HEK293 (cell line): ENCODE data around the gene GDPGP1.

Source experiments
- CTCF ChIA-PET: fragments of 350-600 bp; formaldehyde crosslinking; extraction: SDS; loops from one replicate; lab custom pipeline; 2021; ENCODE audit warnings: antibody characterized with exemption; lab: Yijun Ruan, JAX
- POLR2A ChIA-PET: fragments of 300-600 bp; formaldehyde crosslinking; extraction: SDS; loops from one replicate; lab custom pipeline; 2020; ENCODE audit warnings: antibody characterized with exemption, inconsistent platforms; lab: Yijun Ruan, JAX
- H3K27ac ChIP-seq: fragments of 200-500 bp; sonication (Bioruptor generic); 2 replicates; pipeline ENCODE4 v1.5.1; 2014; ENCODE audit warnings: low read depth, low read length, control low read depth, inconsistent platforms; ENCODE audit errors: extremely low read depth
- H3K36me3 ChIP-seq, 2 experiments: fragments of 200-500 bp in 1 of 2; sonication (Bioruptor generic) in 1 of 2; 1 replicate in 1 of 2; 2 replicates in 1 of 2; pipeline ENCODE4 v1.5.1; 2014 to 2017; ENCODE audit warnings: inconsistent platforms in 2 of 2, low read length in 2 of 2; ENCODE audit not compliant: control insufficient read depth in 2 of 2, insufficient read depth in 1 of 2
- H3K4me1 ChIP-seq: fragments of 200-500 bp; sonication (Bioruptor generic); 2 replicates; pipeline ENCODE4 v1.5.1; 2014; ENCODE audit warnings: mild to moderate bottlenecking, low read length, inconsistent platforms; ENCODE audit not compliant: control insufficient read depth, insufficient read depth
- H3K4me3 ChIP-seq: 2 replicates; pipeline ENCODE4 v1.5.1; 2011; ENCODE audit warnings: low read depth, mild to moderate bottlenecking, control low read depth, low read length, moderate library complexity
- H3K9me3 ChIP-seq: fragments of 200-500 bp; sonication (Bioruptor generic); 2 replicates; pipeline ENCODE4 v1.5.1; 2014; ENCODE audit warnings: low read depth, low read length, inconsistent platforms; ENCODE audit not compliant: control insufficient read depth, insufficient read depth
- BCL11A ChIP-seq: fragments of 450-650 bp; formaldehyde crosslinking; IDR thresholded peaks from 2 replicates; pipeline ENCODE4 v1.5.1; 2016; ENCODE audit warnings: low read depth, missing biosample characterization, missing genetic modification characterization
- EGR2 ChIP-seq: fragments of 450-650 bp; formaldehyde crosslinking; IDR thresholded peaks from 2 replicates; pipeline ENCODE4 v1.5.1; 2016; ENCODE audit warnings: low read depth, missing biosample characterization, missing genetic modification characterization
- GLIS1 ChIP-seq: fragments of 450-650 bp; formaldehyde crosslinking; IDR thresholded peaks from 2 replicates; pipeline ENCODE4 v1.5.1; 2016; ENCODE audit warnings: missing biosample characterization, missing genetic modification characterization
- HOXD13 ChIP-seq: sonication (generic); formaldehyde crosslinking; IDR thresholded peaks from 2 replicates; pipeline ENCODE4 v1.8.0; 2022; ENCODE audit warnings: missing genetic modification reagents, borderline replicate concordance
- INSM2 ChIP-seq: fragments of 450-650 bp; formaldehyde crosslinking; IDR thresholded peaks from 2 replicates; pipeline ENCODE4 v1.5.1; 2016; ENCODE audit warnings: missing biosample characterization, missing genetic modification characterization
- RBAK ChIP-seq: fragments of 450-650 bp; formaldehyde crosslinking; IDR thresholded peaks from 2 replicates; pipeline ENCODE4 v1.5.1; 2016; ENCODE audit warnings: missing biosample characterization, missing genetic modification characterization
- ZBTB10 ChIP-seq: fragments of 450-650 bp; formaldehyde crosslinking; IDR thresholded peaks from 2 replicates; pipeline ENCODE4 v1.5.1; 2016; ENCODE audit warnings: missing biosample characterization, missing genetic modification characterization
- ZFHX2 ChIP-seq: fragments of 450-650 bp; formaldehyde crosslinking; conservative IDR thresholded peaks from 2 replicates; pipeline ENCODE4 v1.5.1; 2016; ENCODE audit warnings: missing biosample characterization, missing genetic modification characterization
- ZFP69B ChIP-seq: fragments of 450-650 bp; formaldehyde crosslinking; IDR thresholded peaks from 2 replicates; pipeline ENCODE4 v1.5.1; 2016; ENCODE audit warnings: missing biosample characterization, missing genetic modification characterization
- ZIC2 ChIP-seq: fragments of 450-650 bp; formaldehyde crosslinking; IDR thresholded peaks from 2 replicates; pipeline ENCODE4 v1.5.1; 2016; ENCODE audit warnings: missing biosample characterization, missing genetic modification characterization
- ZNF280D ChIP-seq: fragments of 450-650 bp; formaldehyde crosslinking; IDR thresholded peaks from 2 replicates; pipeline ENCODE4 v1.5.1; 2016; ENCODE audit warnings: missing biosample characterization, missing genetic modification characterization
- ZNF37A ChIP-seq: fragments of 450-650 bp; IDR thresholded peaks from 2 replicates; pipeline ENCODE4 v1.5.1; 2018; ENCODE audit warnings: missing biosample characterization, missing genetic modification characterization
- ZNF48 ChIP-seq: fragments of 450-650 bp; formaldehyde crosslinking; IDR thresholded peaks from 2 replicates; pipeline ENCODE4 v1.5.1; 2016; ENCODE audit warnings: missing biosample characterization, missing genetic modification characterization
- ZNF518A ChIP-seq: fragments of 450-650 bp; formaldehyde crosslinking; conservative IDR thresholded peaks from 2 replicates; pipeline ENCODE4 v1.5.1; 2016; ENCODE audit warnings: low read depth, missing biosample characterization, missing genetic modification characterization
- ZNF521 ChIP-seq: fragments of 450-650 bp; formaldehyde crosslinking; IDR thresholded peaks from 2 replicates; pipeline ENCODE4 v1.5.1; 2017; ENCODE audit warnings: missing biosample characterization, mild to moderate bottlenecking, missing genetic modification characterization
- ZNF571 ChIP-seq: fragments of 450-650 bp; formaldehyde crosslinking; IDR thresholded peaks from 2 replicates; pipeline ENCODE4 v1.5.0; 2017; ENCODE audit warnings: missing biosample characterization, missing genetic modification characterization
- ZNF843 ChIP-seq: fragments of 450-650 bp; formaldehyde crosslinking; IDR thresholded peaks from 2 replicates; pipeline ENCODE4 v1.5.1; 2016; ENCODE audit warnings: missing biosample characterization, missing genetic modification characterization
- ZXDB ChIP-seq: fragments of 450-650 bp; formaldehyde crosslinking; IDR thresholded peaks from 2 replicates; pipeline ENCODE4 v1.5.1; 2016; ENCODE audit warnings: missing biosample characterization, missing genetic modification characterization
- TF ChIP-seq, protein P1 (sequence below): fragments of 450-650 bp; formaldehyde crosslinking; IDR thresholded peaks from 2 replicates; pipeline ENCODE4 v1.5.1; 2017; ENCODE audit warnings: missing biosample characterization, missing genetic modification characterization
- TF ChIP-seq, protein P2 (sequence below): fragments of 450-650 bp; formaldehyde crosslinking; IDR thresholded peaks from 2 replicates; pipeline ENCODE4 v1.5.1; 2016; ENCODE audit warnings: missing biosample characterization, missing genetic modification characterization, borderline replicate concordance

Gene GDPGP1

GRCh38 chr15:90191344-90191687 lies 42.7 kb upstream of the GDPGP1 start (continued):
- no peak for TF ChIP-seq ZNF518A (tag by site-specific recombination)
- TF ChIP-seq ZBTB10 (tag by site-specific recombination) = no peak
- no peak for TF ChIP-seq ZNF48
- TF ChIP-seq INSM2 = no peak

DNA sequence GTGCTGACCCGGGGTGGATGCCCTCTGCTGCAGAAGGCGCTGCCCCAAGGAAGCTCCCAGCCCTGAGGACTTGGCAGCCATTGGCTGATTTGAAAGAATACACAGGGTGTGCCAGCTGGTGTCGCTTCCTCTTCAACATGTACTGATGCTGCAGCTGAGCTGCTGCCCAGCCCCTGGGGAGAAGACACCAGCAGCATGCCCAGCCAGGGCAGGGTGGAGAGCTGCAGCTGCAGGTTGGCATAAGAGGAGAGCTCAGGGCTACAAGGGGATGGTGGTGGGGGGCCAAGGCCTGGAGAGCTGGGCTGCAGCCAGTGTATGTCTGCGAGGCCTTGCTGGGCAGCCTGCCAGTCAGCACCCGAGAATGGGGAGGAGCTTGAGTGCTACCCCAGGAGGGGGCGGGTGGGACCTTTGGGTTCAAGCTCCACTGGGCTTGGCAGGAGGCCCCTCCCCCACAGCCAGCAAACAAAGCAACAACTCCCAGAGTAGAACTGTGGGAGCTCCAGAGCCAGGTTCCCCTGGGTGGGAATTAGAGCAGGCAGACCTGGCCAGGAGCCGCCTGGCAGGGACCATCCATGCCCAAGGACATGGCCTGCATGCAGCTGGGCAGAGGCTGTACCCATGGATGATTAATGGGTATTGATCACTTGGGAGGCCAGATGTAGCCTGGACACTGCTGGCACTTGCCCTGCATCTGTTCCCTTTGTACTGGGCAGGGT lies 42.1 kb upstream of the GDPGP1 start:
- Histone ChIP-seq H3K4me3 (no peak overlapping the region), H3K27ac (no peak overlapping the region), H3K4me1 (peaks cover 7% of the 10 kb centered on the region), H3K36me3 (no peaks in the 10 kb centered on the region; a peak in 1 of 3 replicates), H3K9me3 (no peaks in the 10 kb centered on the region)
- ChIA-PET POLR2A (interaction anchor here (0.6 to 3.2 kb wide), 5 partner anchors 10 to 718 kb away, joined by 3 to 48 read pairs (median 3); partner anchors contain the start of gene SEMA4B), CTCF (interaction anchor here (2.7 to 3.1 kb wide), 2 partner anchors 23 to 27 kb away, joined by 7 to 12 read pairs; no protein-coding TSS in a partner anchor)
- TF ChIP-seq ZFHX2 (peak; percentile 25; the same call in 1 of the 2 replicates), ZFP69B (tag by site-specific recombination) (no peak), ZNF280D (tag by site-specific recombination) (no peak), GLIS1 (tag by site-specific recombination) (peak; percentile 92), BCL11A (tag by site-specific recombination) (no peak), HOXD13 (no peak), ZNF37A (tag by site-specific recombination) (no peak), ZIC2 (peak; percentile 91), RBAK (tag by site-specific recombination) (no peak), EGR2 (tag by site-specific recombination) (0 out of 2 replicates have a peak, but pooled peaks have one; percentile 32), ZNF521 (tag by site-specific recombination) (no peak), ZXDB (tag by site-specific recombination) (no peak), ZNF571 (tag by site-specific recombination) (no peak), ZNF843 (no peak)
- TF ChIP-seq, protein P1, sequence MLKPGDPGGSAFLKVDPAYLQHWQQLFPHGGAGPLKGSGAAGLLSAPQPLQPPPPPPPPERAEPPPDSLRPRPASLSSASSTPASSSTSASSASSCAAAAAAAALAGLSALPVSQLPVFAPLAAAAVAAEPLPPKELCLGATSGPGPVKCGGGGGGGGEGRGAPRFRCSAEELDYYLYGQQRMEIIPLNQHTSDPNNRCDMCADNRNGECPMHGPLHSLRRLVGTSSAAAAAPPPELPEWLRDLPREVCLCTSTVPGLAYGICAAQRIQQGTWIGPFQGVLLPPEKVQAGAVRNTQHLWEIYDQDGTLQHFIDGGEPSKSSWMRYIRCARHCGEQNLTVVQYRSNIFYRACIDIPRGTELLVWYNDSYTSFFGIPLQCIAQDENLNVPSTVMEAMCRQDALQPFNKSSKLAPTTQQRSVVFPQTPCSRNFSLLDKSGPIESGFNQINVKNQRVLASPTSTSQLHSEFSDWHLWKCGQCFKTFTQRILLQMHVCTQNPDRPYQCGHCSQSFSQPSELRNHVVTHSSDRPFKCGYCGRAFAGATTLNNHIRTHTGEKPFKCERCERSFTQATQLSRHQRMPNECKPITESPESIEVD (tag by site-specific recombination) = no peak
- TF ChIP-seq, protein P2, sequence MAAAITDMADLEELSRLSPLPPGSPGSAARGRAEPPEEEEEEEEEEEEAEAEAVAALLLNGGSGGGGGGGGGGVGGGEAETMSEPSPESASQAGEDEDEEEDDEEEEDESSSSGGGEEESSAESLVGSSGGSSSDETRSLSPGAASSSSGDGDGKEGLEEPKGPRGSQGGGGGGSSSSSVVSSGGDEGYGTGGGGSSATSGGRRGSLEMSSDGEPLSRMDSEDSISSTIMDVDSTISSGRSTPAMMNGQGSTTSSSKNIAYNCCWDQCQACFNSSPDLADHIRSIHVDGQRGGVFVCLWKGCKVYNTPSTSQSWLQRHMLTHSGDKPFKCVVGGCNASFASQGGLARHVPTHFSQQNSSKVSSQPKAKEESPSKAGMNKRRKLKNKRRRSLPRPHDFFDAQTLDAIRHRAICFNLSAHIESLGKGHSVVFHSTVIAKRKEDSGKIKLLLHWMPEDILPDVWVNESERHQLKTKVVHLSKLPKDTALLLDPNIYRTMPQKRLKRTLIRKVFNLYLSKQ = no peak
